WTC11 (cell line): ENCODE measurements around the gene ASCL2. TPM values are rescaled to one million over a fixed set of nuclear protein-coding genes. Genes with fewer than 3 reads are reported as not detected.

Source experiments
- ATAC-seq: fragments of 200-7000 bp; cut with Tn5 transposase; 2 replicates; pipeline ENCODE4 v1.10.0; 2021; ENCODE audit warnings: mild to moderate bottlenecking, moderate library complexity
- CTCF ChIA-PET: fragments of 300-600 bp; sonication (Branson Sonifier 250); formaldehyde crosslinking; loops from one replicate; lab custom pipeline; 2021; ENCODE audit warnings: antibody characterized with exemption; lab: Charles Lee
- POLR2A ChIA-PET: fragments of 350-600 bp; sonication (Branson Sonifier 250); formaldehyde crosslinking; loops from one replicate; lab custom pipeline; 2021; ENCODE audit warnings: antibody characterized with exemption; lab: Charles Lee
- DNase-seq: peaks from one replicate; pipeline ENCODE4 v3.0.0; 2021; ENCODE audit warnings: low spot score
- H3K27ac Mint-ChIP-seq: 2 replicates; pipeline ENCODE4 v1.8.0; 2021; ENCODE audit warnings: mixed read lengths
- H3K27me3 Mint-ChIP-seq: 2 replicates; pipeline ENCODE4 v1.8.0; 2021; ENCODE audit warnings: low read depth, mild to moderate bottlenecking, moderate library complexity, mixed read lengths
- H3K36me3 Mint-ChIP-seq: 2 replicates; pipeline ENCODE4 v1.8.0; 2021; ENCODE audit warnings: mixed read lengths
- H3K4me1 Mint-ChIP-seq: 2 replicates; pipeline ENCODE4 v1.8.0; 2022; ENCODE audit warnings: mixed read lengths
- H3K4me3 Mint-ChIP-seq: 2 replicates; pipeline ENCODE4 v1.8.0; 2021; ENCODE audit warnings: mild to moderate bottlenecking, moderate library complexity, mixed read lengths
- H3K9me3 Mint-ChIP-seq: 2 replicates; pipeline ENCODE4 v1.8.0; 2021; ENCODE audit warnings: mixed read lengths
- CBFB ChIP-seq: sonication (generic); formaldehyde crosslinking; IDR thresholded peaks from 2 replicates; pipeline ENCODE4 v1.8.1; 2022; ENCODE audit warnings: mild to moderate bottlenecking, low read depth, missing genetic modification reagents
- FOXJ3 ChIP-seq: sonication (generic); formaldehyde crosslinking; IDR thresholded peaks from 2 replicates; pipeline ENCODE4 v1.9.0; 2021; ENCODE audit warnings: missing genetic modification reagents, mild to moderate bottlenecking, borderline replicate concordance
- FOXK1 ChIP-seq: sonication (generic); formaldehyde crosslinking; IDR thresholded peaks from 2 replicates; pipeline ENCODE4 v1.8.0; 2022; ENCODE audit warnings: mild to moderate bottlenecking, moderate library complexity, missing genetic modification reagents
- GABPB1 ChIP-seq: sonication (generic); formaldehyde crosslinking; IDR thresholded peaks from 2 replicates; pipeline ENCODE4 v1.8.1; 2023; ENCODE audit warnings: mild to moderate bottlenecking, missing genetic modification reagents
- IRF2 ChIP-seq: sonication (generic); formaldehyde crosslinking; IDR thresholded peaks from 2 replicates; pipeline ENCODE4 v1.8.0; 2022; ENCODE audit warnings: low read depth, missing genetic modification reagents, borderline replicate concordance
- KAT7 ChIP-seq: sonication (generic); formaldehyde crosslinking; IDR thresholded peaks from 2 replicates; pipeline ENCODE4 v1.8.1; 2023; ENCODE audit warnings: missing genetic modification reagents, mild to moderate bottlenecking, borderline replicate concordance
- MYBL2 ChIP-seq: sonication (generic); formaldehyde crosslinking; IDR thresholded peaks from 2 replicates; pipeline ENCODE4 v1.8.1; 2023; ENCODE audit warnings: mild to moderate bottlenecking, moderate library complexity, missing genetic modification reagents
- SP1 ChIP-seq: sonication (generic); formaldehyde crosslinking; conservative IDR thresholded peaks from 2 replicates; pipeline ENCODE4 v1.8.1; 2022; ENCODE audit warnings: missing genetic modification reagents
- TEAD1 ChIP-seq: sonication (generic); formaldehyde crosslinking; IDR thresholded peaks from 2 replicates; pipeline ENCODE4 v1.8.0; 2022; ENCODE audit warnings: mild to moderate bottlenecking, missing genetic modification reagents
- ZNF317 ChIP-seq: sonication (generic); formaldehyde crosslinking; IDR thresholded peaks from 2 replicates; pipeline ENCODE4 v1.8.1; 2023; ENCODE audit warnings: low read depth, mild to moderate bottlenecking, moderate library complexity, missing genetic modification reagents, borderline replicate concordance
- ZNF396 ChIP-seq: fragments of 250-450 bp; sonication (Bioruptor Pico); IDR thresholded peaks from 2 replicates; pipeline ENCODE4 v1.8.0; 2021; ENCODE audit warnings: mild to moderate bottlenecking, moderate library complexity, borderline replicate concordance
- total RNA-seq: library from RNA; stranded (reverse); gene quantifications from 3 replicates; pipeline ENCODE4 v1.2.3, GENCODE V29; 2021
- TF ChIP-seq, protein P1 (sequence below): fragments of 250-450 bp; sonication (Bioruptor Pico); IDR thresholded peaks from 2 replicates; pipeline ENCODE4 v1.9.0; 2021; ENCODE audit warnings: moderate library complexity, mild to moderate bottlenecking, inconsistent platforms, borderline replicate concordance
- TF ChIP-seq, protein P2 (sequence below): sonication (generic); formaldehyde crosslinking; conservative IDR thresholded peaks from 2 replicates; pipeline ENCODE4 v1.8.1; 2023; ENCODE audit warnings: mild to moderate bottlenecking, low read depth, missing genetic modification reagents, moderate library complexity
- TF ChIP-seq, protein P3 (sequence below): sonication (generic); formaldehyde crosslinking; conservative IDR thresholded peaks from 2 replicates; pipeline ENCODE4 v1.8.1; 2022; ENCODE audit warnings: mild to moderate bottlenecking, missing genetic modification reagents
- TF ChIP-seq, protein P4 (sequence below): fragments of 250-450 bp; sonication (Bioruptor Pico); IDR thresholded peaks from 2 replicates; pipeline ENCODE4 v1.9.0; 2021; ENCODE audit warnings: mild to moderate bottlenecking
- TF ChIP-seq, protein P5 (sequence below): sonication (generic); formaldehyde crosslinking; IDR thresholded peaks from 2 replicates; pipeline ENCODE4 v1.8.0; 2022; ENCODE audit warnings: mild to moderate bottlenecking, missing genetic modification reagents
- TF ChIP-seq, protein P6 (sequence below): fragments of 250-450 bp; sonication (Bioruptor Pico); IDR thresholded peaks from 2 replicates; pipeline ENCODE4 v1.8.0; 2021; ENCODE audit warnings: mild to moderate bottlenecking
- TF ChIP-seq, protein P7 (sequence below): fragments of 250-450 bp; sonication (Bioruptor Pico); IDR thresholded peaks from 2 replicates; pipeline ENCODE4 v1.9.0; 2021; ENCODE audit warnings: mild to moderate bottlenecking
- TF ChIP-seq, protein P8 (sequence below): sonication (generic); formaldehyde crosslinking; IDR thresholded peaks from 2 replicates; pipeline ENCODE4 v1.8.0; 2022; ENCODE audit warnings: mild to moderate bottlenecking, missing genetic modification reagents
- TF ChIP-seq, protein P9 (sequence below): sonication (generic); formaldehyde crosslinking; IDR thresholded peaks from 2 replicates; pipeline ENCODE4 v1.8.1; 2022; ENCODE audit warnings: low read depth, missing genetic modification reagents, borderline replicate concordance

The ASCL2 gene
- total RNA-seq, 1 experiment from 2014 or later, result 0.24 TPM

DNA sequence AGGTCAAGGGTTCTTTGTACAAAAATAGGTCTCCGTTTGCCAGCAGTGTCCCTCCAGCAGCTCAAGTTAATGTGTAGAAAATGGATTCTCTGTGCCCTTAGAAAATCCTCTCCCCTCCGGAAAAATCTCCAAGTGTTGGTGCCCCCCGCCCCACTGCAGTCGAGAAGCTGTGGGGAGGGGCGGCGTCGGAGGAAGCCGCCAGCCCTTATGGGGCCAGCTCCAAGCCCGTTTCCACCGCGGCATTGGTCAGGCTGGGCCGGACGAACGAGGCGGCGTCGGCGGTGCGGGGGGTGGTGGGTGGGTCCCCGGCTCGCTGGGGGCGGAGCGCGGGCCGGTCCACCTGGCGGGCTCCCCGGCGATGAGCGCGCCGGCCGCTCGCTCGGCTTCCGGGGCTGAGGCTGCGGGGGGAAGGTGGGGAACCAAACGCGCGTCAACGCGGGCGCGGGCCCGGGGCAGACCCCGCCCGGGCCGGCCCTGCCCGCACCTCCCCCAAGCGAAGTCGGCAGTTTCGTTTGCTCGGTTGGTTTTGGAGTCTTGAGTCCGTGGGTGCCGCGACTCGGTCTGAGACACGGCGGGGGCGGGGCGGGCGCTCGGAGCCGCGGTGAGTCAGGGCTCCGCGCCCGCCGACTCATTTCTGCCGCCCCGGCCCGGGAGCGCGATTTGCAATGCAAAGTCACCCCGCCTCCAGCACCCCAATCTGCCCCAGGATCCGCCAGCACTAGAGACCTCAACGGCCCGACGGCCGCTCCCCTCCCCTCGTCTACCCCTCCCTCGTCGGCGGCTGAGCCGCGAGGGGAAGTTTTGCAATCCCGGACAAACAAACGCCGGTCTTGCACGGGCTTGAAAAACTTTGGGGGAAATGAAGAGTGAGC is 1.4 kb downstream of the ASCL2 start:
- POLR2A ChIA-PET, result no interaction called here
- CTCF ChIA-PET, result interaction anchor here (0.6 to 2.3 kb wide), 9 partner anchors 30 to 506 kb away, joined by 3 to 10 read pairs (median 5); no protein-coding TSS in a partner anchor
- Mint-ChIP-seq H3K27ac (no peak overlapping the region), H3K4me1 (peaks cover 11% of the 10 kb centered on the region), H3K4me3 (peak overlapping the region; percentile 57), H3K9me3 (no peaks in the 10 kb centered on the region), H3K36me3 (no peaks in the 10 kb centered on the region), H3K27me3 (peaks cover 76% of the 10 kb centered on the region)
- ATAC-seq (peak; percentile 37), DNase-seq (peak; percentile 75)
- TF ChIP-seq, protein P1, sequence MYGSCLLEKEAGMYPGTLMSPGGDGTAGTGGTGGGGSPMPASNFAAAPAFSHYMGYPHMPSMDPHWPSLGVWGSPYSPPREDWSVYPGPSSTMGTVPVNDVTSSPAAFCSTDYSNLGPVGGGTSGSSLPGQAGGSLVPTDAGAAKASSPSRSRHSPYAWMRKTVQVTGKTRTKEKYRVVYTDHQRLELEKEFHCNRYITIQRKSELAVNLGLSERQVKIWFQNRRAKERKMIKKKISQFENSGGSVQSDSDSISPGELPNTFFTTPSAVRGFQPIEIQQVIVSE (CRISPR knock-in tag), result no peak
- TF ChIP-seq ZNF317 (no peak), SP1 (0 out of 2 replicates have a peak, but pooled peaks have one; percentile 43), FOXK1 (CRISPR knock-in tag) (0 out of 2 replicates have a peak, but pooled peaks have one; percentile 25), KAT7 (CRISPR knock-in tag) (no peak), IRF2 (CRISPR knock-in tag) (no peak), MYBL2 (no peak), FOXJ3 (no peak), CBFB (CRISPR knock-in tag) (no peak), ZNF396 (CRISPR knock-in tag) (no peak), GABPB1 (CRISPR knock-in tag) (peak; percentile 47; the same call in 1 of the 2 replicates), TEAD1 (CRISPR knock-in tag) (no peak)
- TF ChIP-seq, protein P2, sequence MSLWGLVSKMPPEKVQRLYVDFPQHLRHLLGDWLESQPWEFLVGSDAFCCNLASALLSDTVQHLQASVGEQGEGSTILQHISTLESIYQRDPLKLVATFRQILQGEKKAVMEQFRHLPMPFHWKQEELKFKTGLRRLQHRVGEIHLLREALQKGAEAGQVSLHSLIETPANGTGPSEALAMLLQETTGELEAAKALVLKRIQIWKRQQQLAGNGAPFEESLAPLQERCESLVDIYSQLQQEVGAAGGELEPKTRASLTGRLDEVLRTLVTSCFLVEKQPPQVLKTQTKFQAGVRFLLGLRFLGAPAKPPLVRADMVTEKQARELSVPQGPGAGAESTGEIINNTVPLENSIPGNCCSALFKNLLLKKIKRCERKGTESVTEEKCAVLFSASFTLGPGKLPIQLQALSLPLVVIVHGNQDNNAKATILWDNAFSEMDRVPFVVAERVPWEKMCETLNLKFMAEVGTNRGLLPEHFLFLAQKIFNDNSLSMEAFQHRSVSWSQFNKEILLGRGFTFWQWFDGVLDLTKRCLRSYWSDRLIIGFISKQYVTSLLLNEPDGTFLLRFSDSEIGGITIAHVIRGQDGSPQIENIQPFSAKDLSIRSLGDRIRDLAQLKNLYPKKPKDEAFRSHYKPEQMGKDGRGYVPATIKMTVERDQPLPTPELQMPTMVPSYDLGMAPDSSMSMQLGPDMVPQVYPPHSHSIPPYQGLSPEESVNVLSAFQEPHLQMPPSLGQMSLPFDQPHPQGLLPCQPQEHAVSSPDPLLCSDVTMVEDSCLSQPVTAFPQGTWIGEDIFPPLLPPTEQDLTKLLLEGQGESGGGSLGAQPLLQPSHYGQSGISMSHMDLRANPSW (CRISPR knock-in tag), result no peak
- TF ChIP-seq, protein P3, sequence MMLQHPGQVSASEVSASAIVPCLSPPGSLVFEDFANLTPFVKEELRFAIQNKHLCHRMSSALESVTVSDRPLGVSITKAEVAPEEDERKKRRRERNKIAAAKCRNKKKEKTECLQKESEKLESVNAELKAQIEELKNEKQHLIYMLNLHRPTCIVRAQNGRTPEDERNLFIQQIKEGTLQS, result no peak
- TF ChIP-seq, protein P4, sequence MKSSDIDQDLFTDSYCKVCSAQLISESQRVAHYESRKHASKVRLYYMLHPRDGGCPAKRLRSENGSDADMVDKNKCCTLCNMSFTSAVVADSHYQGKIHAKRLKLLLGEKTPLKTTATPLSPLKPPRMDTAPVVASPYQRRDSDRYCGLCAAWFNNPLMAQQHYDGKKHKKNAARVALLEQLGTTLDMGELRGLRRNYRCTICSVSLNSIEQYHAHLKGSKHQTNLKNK, result no peak
- TF ChIP-seq, protein P5, sequence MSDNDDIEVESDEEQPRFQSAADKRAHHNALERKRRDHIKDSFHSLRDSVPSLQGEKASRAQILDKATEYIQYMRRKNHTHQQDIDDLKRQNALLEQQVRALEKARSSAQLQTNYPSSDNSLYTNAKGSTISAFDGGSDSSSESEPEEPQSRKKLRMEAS (CRISPR knock-in tag), result 0 out of 2 replicates have a peak, but pooled peaks have one; percentile 21
- TF ChIP-seq, protein P6, sequence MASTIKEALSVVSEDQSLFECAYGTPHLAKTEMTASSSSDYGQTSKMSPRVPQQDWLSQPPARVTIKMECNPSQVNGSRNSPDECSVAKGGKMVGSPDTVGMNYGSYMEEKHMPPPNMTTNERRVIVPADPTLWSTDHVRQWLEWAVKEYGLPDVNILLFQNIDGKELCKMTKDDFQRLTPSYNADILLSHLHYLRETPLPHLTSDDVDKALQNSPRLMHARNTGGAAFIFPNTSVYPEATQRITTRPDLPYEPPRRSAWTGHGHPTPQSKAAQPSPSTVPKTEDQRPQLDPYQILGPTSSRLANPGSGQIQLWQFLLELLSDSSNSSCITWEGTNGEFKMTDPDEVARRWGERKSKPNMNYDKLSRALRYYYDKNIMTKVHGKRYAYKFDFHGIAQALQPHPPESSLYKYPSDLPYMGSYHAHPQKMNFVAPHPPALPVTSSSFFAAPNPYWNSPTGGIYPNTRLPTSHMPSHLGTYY (CRISPR knock-in tag), result no peak
- TF ChIP-seq, protein P7, sequence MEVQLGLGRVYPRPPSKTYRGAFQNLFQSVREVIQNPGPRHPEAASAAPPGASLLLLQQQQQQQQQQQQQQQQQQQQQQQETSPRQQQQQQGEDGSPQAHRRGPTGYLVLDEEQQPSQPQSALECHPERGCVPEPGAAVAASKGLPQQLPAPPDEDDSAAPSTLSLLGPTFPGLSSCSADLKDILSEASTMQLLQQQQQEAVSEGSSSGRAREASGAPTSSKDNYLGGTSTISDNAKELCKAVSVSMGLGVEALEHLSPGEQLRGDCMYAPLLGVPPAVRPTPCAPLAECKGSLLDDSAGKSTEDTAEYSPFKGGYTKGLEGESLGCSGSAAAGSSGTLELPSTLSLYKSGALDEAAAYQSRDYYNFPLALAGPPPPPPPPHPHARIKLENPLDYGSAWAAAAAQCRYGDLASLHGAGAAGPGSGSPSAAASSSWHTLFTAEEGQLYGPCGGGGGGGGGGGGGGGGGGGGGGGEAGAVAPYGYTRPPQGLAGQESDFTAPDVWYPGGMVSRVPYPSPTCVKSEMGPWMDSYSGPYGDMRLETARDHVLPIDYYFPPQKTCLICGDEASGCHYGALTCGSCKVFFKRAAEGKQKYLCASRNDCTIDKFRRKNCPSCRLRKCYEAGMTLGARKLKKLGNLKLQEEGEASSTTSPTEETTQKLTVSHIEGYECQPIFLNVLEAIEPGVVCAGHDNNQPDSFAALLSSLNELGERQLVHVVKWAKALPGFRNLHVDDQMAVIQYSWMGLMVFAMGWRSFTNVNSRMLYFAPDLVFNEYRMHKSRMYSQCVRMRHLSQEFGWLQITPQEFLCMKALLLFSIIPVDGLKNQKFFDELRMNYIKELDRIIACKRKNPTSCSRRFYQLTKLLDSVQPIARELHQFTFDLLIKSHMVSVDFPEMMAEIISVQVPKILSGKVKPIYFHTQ (CRISPR knock-in tag), result no peak
- TF ChIP-seq, protein P8, sequence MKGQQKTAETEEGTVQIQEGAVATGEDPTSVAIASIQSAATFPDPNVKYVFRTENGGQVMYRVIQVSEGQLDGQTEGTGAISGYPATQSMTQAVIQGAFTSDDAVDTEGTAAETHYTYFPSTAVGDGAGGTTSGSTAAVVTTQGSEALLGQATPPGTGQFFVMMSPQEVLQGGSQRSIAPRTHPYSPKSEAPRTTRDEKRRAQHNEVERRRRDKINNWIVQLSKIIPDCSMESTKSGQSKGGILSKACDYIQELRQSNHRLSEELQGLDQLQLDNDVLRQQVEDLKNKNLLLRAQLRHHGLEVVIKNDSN (CRISPR knock-in tag), result no peak
- TF ChIP-seq, protein P9, sequence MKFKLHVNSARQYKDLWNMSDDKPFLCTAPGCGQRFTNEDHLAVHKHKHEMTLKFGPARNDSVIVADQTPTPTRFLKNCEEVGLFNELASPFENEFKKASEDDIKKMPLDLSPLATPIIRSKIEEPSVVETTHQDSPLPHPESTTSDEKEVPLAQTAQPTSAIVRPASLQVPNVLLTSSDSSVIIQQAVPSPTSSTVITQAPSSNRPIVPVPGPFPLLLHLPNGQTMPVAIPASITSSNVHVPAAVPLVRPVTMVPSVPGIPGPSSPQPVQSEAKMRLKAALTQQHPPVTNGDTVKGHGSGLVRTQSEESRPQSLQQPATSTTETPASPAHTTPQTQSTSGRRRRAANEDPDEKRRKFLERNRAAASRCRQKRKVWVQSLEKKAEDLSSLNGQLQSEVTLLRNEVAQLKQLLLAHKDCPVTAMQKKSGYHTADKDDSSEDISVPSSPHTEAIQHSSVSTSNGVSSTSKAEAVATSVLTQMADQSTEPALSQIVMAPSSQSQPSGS (CRISPR knock-in tag), result no peak
